ENCODE results near the gene ANAPC5. TPM values are rescaled to one million over a fixed set of nuclear protein-coding genes. Genes with fewer than 3 reads are reported as not detected.

Gene ANAPC5
- polyA plus RNA-seq, 3 donors, result 67.3 to 161 (median 114) TPM

GRCh38 chr12:121278169-121279070, 73.8 kb downstream of the ANAPC5 start:
- WGBS (ENCODE audit: insufficient coverage), result 32% methylated on average over 10 of the region's 15 CpGs

More at GRCh38 chr12:121278169-121279070, 73.8 kb downstream of the ANAPC5 start:
- H3K9ac ChIP-seq (ENCODE audit: insufficient read depth, low read length, poor library complexity, severe bottlenecking), result peak overlapping the region; percentile 72
- no peaks in the 10 kb centered on the region for H3K9me3 ChIP-seq (replicated peaks in 1 of 2; ENCODE audit: control insufficient read depth in 1 of 2, insufficient read depth in 1 of 2, low read length in 2 of 2)
- DNase-seq, result peak; percentile 94 to 98 (median 96)
- H3K27me3 Mint-ChIP-seq (ENCODE audit: low read depth in 3 of 3), result peaks cover 0 to 3% (median 1%) of the 10 kb centered on the region in 3 donors
- peaks cover 81% of the 10 kb centered on the region for H3K79me2 ChIP-seq (ENCODE audit: insufficient read depth, low read length)
- no peaks in the 10 kb centered on the region for H3K27me3 ChIP-seq (ENCODE audit: control insufficient read depth in 2 of 2, insufficient read depth in 2 of 2, low read length in 2 of 2)
- peak overlapping the region; percentile 46 for H3K4me2 ChIP-seq (replicated peaks; ENCODE audit: extremely low read depth, low read length, poor library complexity, severe bottlenecking)
- H4K20me1 ChIP-seq (ENCODE audit: insufficient read depth, low read length), result peaks cover 32% of the 10 kb centered on the region
- peaks cover 23 to 45% of the 10 kb centered on the region in 2 donors for H3K36me3 ChIP-seq (replicated peaks in 1 of 2; ENCODE audit: control insufficient read depth in 1 of 2, insufficient read depth in 2 of 2, low read length in 2 of 2)
- peak overlapping the region; percentile 31 to 71 for H3K4me3 Mint-ChIP-seq
- H3K9me3 Mint-ChIP-seq, result peaks cover 0 to 18% (median 6%) of the 10 kb centered on the region in 7 donors
- peak overlapping the region in 1 of 3 experiments; percentile 46 for H3K4me3 ChIP-seq (replicated peaks in 1 of 3; ENCODE audit: low read depth in 2 of 3, low read length in 3 of 3)
- H3K36me3 Mint-ChIP-seq, result peaks cover 57 to 87% of the 10 kb centered on the region in 2 donors
- H3K27ac ChIP-seq (ENCODE audit: low read depth in 1 of 2, low read length in 2 of 2), result peak overlapping the region; percentile 98 to 99
- intact Hi-C loops (cut with micrococcal nuclease), result loop anchor here (1.0 to 10.0 kb wide), 4 partner anchors 9 to 146 kb away; no protein-coding TSS in a partner anchor
- H3K4me1 Mint-ChIP-seq, result peaks cover 49% of the 10 kb centered on the region
- TF ChIP-seq CTCF (IDR thresholded peaks at IDR 0.05), result no peak
- H2AFZ ChIP-seq (ENCODE audit: insufficient read depth, low read depth, low read length, poor library complexity, severe bottlenecking), result no peak overlapping the region
- peaks cover 34 to 37% of the 10 kb centered on the region in 2 donors for H3K4me1 ChIP-seq (ENCODE audit: control insufficient read depth in 1 of 2, insufficient read depth in 2 of 2, low read length in 2 of 2)
- H3K27ac Mint-ChIP-seq, result peak overlapping the region; percentile 98 to 100 (median 99)
